HEK293 (cell line): ENCODE measurements around the gene TEAD3.

Source experiments
- CTCF ChIP-seq: fragments of 450-650 bp; formaldehyde crosslinking; IDR thresholded peaks from 2 replicates; pipeline ENCODE4 v1.5.1; 2016; ENCODE audit warnings: missing biosample characterization, missing genetic modification characterization
- ZNF24 ChIP-seq: fragments of 450-650 bp; formaldehyde crosslinking; IDR thresholded peaks from 2 replicates; pipeline ENCODE4 v1.5.1; 2016; ENCODE audit warnings: missing biosample characterization, missing genetic modification characterization
- ZNF530 ChIP-seq: fragments of 450-650 bp; formaldehyde crosslinking; IDR thresholded peaks from 2 replicates; pipeline ENCODE4 v1.5.1; 2016; ENCODE audit warnings: low read depth, missing biosample characterization, missing genetic modification characterization
- ZNF580 ChIP-seq: fragments of 450-650 bp; formaldehyde crosslinking; IDR thresholded peaks from 2 replicates; pipeline ENCODE4 v1.5.1; 2016; ENCODE audit warnings: missing biosample characterization, missing genetic modification characterization

GRCh38 chr6:35499372-35499771 lies 2.5 kb upstream of the TEAD3 start:
- TF ChIP-seq ZNF530 (tag by site-specific recombination) (no peak), CTCF (tag by site-specific recombination) (no peak), ZNF580 (tag by site-specific recombination) (no peak), ZNF24 (no peak)
